GM15510 (cell line): Measurements from ENCODE around the gene SYF2.

ENCODE experiments used
- POLR2A ChIP-seq: IDR thresholded peaks from 3 replicates; pipeline ENCODE4 v1.6.1; 2011; ENCODE audit warnings: borderline replicate concordance; ENCODE audit not compliant: insufficient read length; ENCODE audit errors: extremely low read depth

The SYF2 gene

GRCh38 chr1:25243907-25244306 lies 11.6 kb upstream of the SYF2 start:
- TF ChIP-seq POLR2A, result no peak

- peak; percentile 73 for TF ChIP-seq POLR2A
Observed at GRCh38 chr1:25239681-25240541, 7.6 kb upstream of the SYF2 start.

GRCh38 chr1:25238046-25238445 lies 5.7 kb upstream of the SYF2 start:
- TF ChIP-seq POLR2A, result no peak

- TF ChIP-seq POLR2A, result peak; percentile 40
Observed at GRCh38 chr1:25232866-25233784, 823 bp upstream of the SYF2 start.

- no peak for TF ChIP-seq POLR2A
Observed at GRCh38 chr1:25223471-25223870, 8.8 kb downstream of the SYF2 start.

GRCh38 chr1:25222606-25223005 lies 9.7 kb downstream of the SYF2 start:
- no peak for TF ChIP-seq POLR2A

GRCh38 chr1:25220666-25221065 lies 11.6 kb downstream of the SYF2 start:
- no peak for TF ChIP-seq POLR2A

GRCh38 chr1:25219661-25220251 lies 12.5 kb downstream of the SYF2 start:
- no peak for TF ChIP-seq POLR2A

- TF ChIP-seq POLR2A, result no peak
Observed at GRCh38 chr1:25217598-25218232, 14.6 kb downstream of the SYF2 start.

- no peak for TF ChIP-seq POLR2A
Observed at GRCh38 chr1:25217015-25217414, 15.3 kb downstream of the SYF2 start.

- TF ChIP-seq POLR2A, result no peak
Observed at GRCh38 chr1:25216123-25216522, 16.2 kb downstream of the SYF2 start.

- no peak for TF ChIP-seq POLR2A
Observed at GRCh38 chr1:25212725-25213124, 19.6 kb downstream of the SYF2 start.

GRCh38 chr1:25210728-25211127 lies 21.6 kb downstream of the SYF2 start:
- TF ChIP-seq POLR2A, result no peak

GRCh38 chr1:25209516-25209915 lies 22.8 kb downstream of the SYF2 start:
- TF ChIP-seq POLR2A, result no peak
